H1 (cell line): ENCODE results near the gene RORB. TPM values are rescaled to one million over a fixed set of nuclear protein-coding genes. Genes with fewer than 3 reads are reported as not detected.

Experiments
- CTCF ChIA-PET: fragments of 300-600 bp; sonication (Branson Sonifier 250); formaldehyde crosslinking; loops from one replicate; lab custom pipeline; 2021; ENCODE audit not compliant: partially characterized antibody; lab: Charles Lee
- POLR2A ChIA-PET: fragments of 300-600 bp; sonication (Branson Sonifier 250); formaldehyde crosslinking; loops from one replicate; lab custom pipeline; 2021; ENCODE audit warnings: inconsistent platforms; ENCODE audit not compliant: partially characterized antibody; lab: Charles Lee
- DNase-seq, 2 experiments: peaks; one replicate each; pipeline versions ENCODE4 v3.0.0 to v3.0.0-alpha.2; 2010 to 2022; ENCODE audit warnings: low spot score in 2 of 2, low read depth in 1 of 2, mixed read lengths in 1 of 2
- FAIRE-seq: peaks from 2 replicates; lab custom pipeline; 2011; peaks lifted over from hg19 to GRCh38; lab: Jason Lieb, UNC
- H2AFZ ChIP-seq: 2 replicates; pipeline ENCODE4 v1.8.1; 2012; ENCODE audit warnings: low read length, inconsistent platforms
- H2AK5ac ChIP-seq: 2 replicates; pipeline ENCODE4 v1.6.1; 2013; ENCODE audit warnings: low read depth, low read length
- H2BK120ac ChIP-seq: replicated peaks from 2 replicates; pipeline ENCODE3; 2013; ENCODE audit warnings: low read depth, low read length, inconsistent platforms
- H2BK12ac ChIP-seq: 2 replicates; pipeline ENCODE4 v1.6.1; 2013; ENCODE audit warnings: low read depth, low read length
- H2BK15ac ChIP-seq: 2 replicates; pipeline ENCODE4 v1.6.1; 2013; ENCODE audit warnings: low read length
- H2BK20ac ChIP-seq: 2 replicates; pipeline ENCODE4 v1.6.1; 2013; ENCODE audit warnings: low read length
- H2BK5ac ChIP-seq: 2 replicates; pipeline ENCODE4 v1.6.1; 2013; ENCODE audit warnings: low read depth, low read length
- H3K14ac ChIP-seq: 2 replicates; pipeline ENCODE4 v1.6.1; 2013; ENCODE audit warnings: inconsistent platforms; ENCODE audit not compliant: insufficient read length
- H3K18ac ChIP-seq: 2 replicates; pipeline ENCODE4 v1.6.1; 2013; ENCODE audit warnings: low read length; ENCODE audit errors: extremely low read depth
- H3K23ac ChIP-seq: 2 replicates; pipeline ENCODE4 v1.6.1; 2013; ENCODE audit warnings: inconsistent platforms; ENCODE audit not compliant: insufficient read length
- H3K23me2 ChIP-seq: 2 replicates; pipeline ENCODE4 v1.6.1; 2013; ENCODE audit warnings: low read depth, low read length
- H3K27ac ChIP-seq: 2 replicates; pipeline ENCODE4 v1.6.1; 2011; ENCODE audit warnings: low read depth, low read length, inconsistent platforms
- H3K27me3 ChIP-seq, 4 experiments: replicated peaks in 1 of 4; 1 replicate in 1 of 4; 2 replicates in 3 of 4; pipeline versions ENCODE4 v1.6.1 to v1.8.1; 2011 to 2013; ENCODE audit warnings: low read length in 3 of 4, mild to moderate bottlenecking in 3 of 4, inconsistent platforms in 2 of 4, mixed read lengths in 2 of 4, moderate library complexity in 1 of 4; ENCODE audit not compliant: control insufficient read depth in 3 of 4, insufficient read depth in 3 of 4; ENCODE audit errors: extremely low read depth in 1 of 4
- H3K36me3 ChIP-seq, 4 experiments: 2 replicates each; pipeline versions ENCODE4 v1.6.1 to v1.8.1; 2011 to 2013; ENCODE audit warnings: mild to moderate bottlenecking in 4 of 4, low read length in 3 of 4, moderate library complexity in 2 of 4, control low read depth in 1 of 4, inconsistent platforms in 1 of 4; ENCODE audit not compliant: insufficient read depth in 4 of 4, control insufficient read depth in 2 of 4
- H3K4ac ChIP-seq: replicated peaks from 2 replicates; pipeline ENCODE3; 2013; ENCODE audit warnings: low read length, low read depth, mixed read lengths, inconsistent platforms; ENCODE audit not compliant: insufficient read length
- H3K4me1 ChIP-seq, 4 experiments: replicated peaks in 1 of 4; 1 replicate in 1 of 4; 2 replicates in 3 of 4; pipeline versions ENCODE4 v1.6.1 to v1.8.1; 2011 to 2013; ENCODE audit warnings: low read length in 3 of 4, inconsistent platforms in 2 of 4, mixed read lengths in 1 of 4; ENCODE audit not compliant: insufficient read depth in 4 of 4, control insufficient read depth in 3 of 4
- H3K4me2 ChIP-seq, 2 experiments: 2 replicates each; pipeline versions ENCODE4 v1.6.1 to v1.8.1; 2011 to 2013; ENCODE audit warnings: low read depth in 2 of 2, low read length in 2 of 2, control low read depth in 1 of 2, inconsistent platforms in 1 of 2, mild to moderate bottlenecking in 1 of 2; ENCODE audit not compliant: insufficient read depth in 1 of 2
- H3K4me3 ChIP-seq, 4 experiments: fragments of 200-600, 300-600 bp in 1 of 4; sonication (generic), shearing (Covaris generic), sonication (Bioruptor Twin) in 1 of 4; 2 replicates each; pipeline versions ENCODE4 v1.5.1 to v1.8.1; 2011 to 2016; ENCODE audit warnings: low read length in 4 of 4, low read depth in 3 of 4, control low read depth in 2 of 4, inconsistent platforms in 2 of 4, mild to moderate bottlenecking in 2 of 4, mixed read lengths in 1 of 4, moderate library complexity in 1 of 4; ENCODE audit not compliant: insufficient read depth in 2 of 4; ENCODE audit errors: extremely low read depth in 1 of 4
- H3K56ac ChIP-seq: replicated peaks from 2 replicates; pipeline ENCODE3; 2013; ENCODE audit warnings: low read depth, mild to moderate bottlenecking, mixed read lengths, low read length, inconsistent platforms; ENCODE audit not compliant: insufficient read length
- H3K79me1 ChIP-seq: 2 replicates; pipeline ENCODE4 v1.6.1; 2013; ENCODE audit warnings: low read depth, low read length, control low read depth
- H3K79me2 ChIP-seq, 2 experiments: 2 replicates each; pipeline versions ENCODE4 v1.6.1 to v1.8.1; 2012 to 2013; ENCODE audit warnings: low read length in 2 of 2, mild to moderate bottlenecking in 2 of 2, inconsistent platforms in 1 of 2; ENCODE audit not compliant: insufficient read depth in 2 of 2, control insufficient read depth in 1 of 2
- H3K9ac ChIP-seq, 4 experiments: replicated peaks in 1 of 4; 1 replicate in 1 of 4; 2 replicates in 3 of 4; pipeline versions ENCODE4 v1.6.1 to v1.8.1; 2011 to 2013; ENCODE audit warnings: low read depth in 3 of 4, low read length in 3 of 4, control low read depth in 2 of 4, mild to moderate bottlenecking in 2 of 4, moderate library complexity in 2 of 4, inconsistent platforms in 1 of 4; ENCODE audit errors: extremely low read depth in 1 of 4
- H3K9me3 ChIP-seq, 2 experiments: 2 replicates each; pipeline versions ENCODE4 v1.6.1 to v1.8.1; 2012 to 2013; ENCODE audit warnings: mild to moderate bottlenecking in 2 of 2, moderate library complexity in 2 of 2, control low read depth in 1 of 2, inconsistent platforms in 1 of 2, low read depth in 1 of 2, low read length in 1 of 2, mixed read lengths in 1 of 2; ENCODE audit not compliant: insufficient read depth in 2 of 2
- H4K20me1 ChIP-seq, 2 experiments: replicated peaks in 1 of 2; 2 replicates each; pipeline versions ENCODE3 to v1.8.1; 2011 to 2013; ENCODE audit warnings: inconsistent platforms in 2 of 2, low read length in 2 of 2, mild to moderate bottlenecking in 1 of 2; ENCODE audit not compliant: insufficient read depth in 2 of 2, control insufficient read depth in 1 of 2
- H4K5ac ChIP-seq: 2 replicates; pipeline ENCODE4 v1.6.1; 2013; ENCODE audit warnings: low read length, low read depth, mixed read lengths, inconsistent platforms; ENCODE audit not compliant: insufficient read length
- H4K8ac ChIP-seq: 2 replicates; pipeline ENCODE4 v1.8.0; 2013; ENCODE audit warnings: mild to moderate bottlenecking, moderate library complexity, low read length, inconsistent platforms; ENCODE audit not compliant: insufficient read depth; ENCODE audit errors: extremely low read depth
- H4K91ac ChIP-seq: replicated peaks from 2 replicates; pipeline ENCODE3; 2013; ENCODE audit warnings: low read length, mixed read lengths, inconsistent platforms; ENCODE audit not compliant: insufficient read length
- MAFK ChIP-seq: IDR thresholded peaks from 2 replicates; pipeline ENCODE4 v1.6.1; 2012; ENCODE audit warnings: low read depth, mild to moderate bottlenecking, improper control_type of control experiment, low read length
- RNF2 ChIP-seq: fragments of 200-900, 300-1000 bp; sonication (generic); IDR thresholded peaks from 2 replicates; pipeline ENCODE4 v1.7.1; 2016; ENCODE audit warnings: borderline replicate concordance, low read depth, mild to moderate bottlenecking, antibody characterized with exemption, low read length; ENCODE audit not compliant: poor library complexity, severe bottlenecking; ENCODE audit errors: missing control alignments
- SUZ12 ChIP-seq: fragments of 200-600 bp; sonication (generic); IDR thresholded peaks from 2 replicates; pipeline ENCODE4 v1.6.1; 2012; ENCODE audit warnings: mild to moderate bottlenecking, inconsistent platforms, low read length, moderate library complexity, mixed read lengths
- polyA plus RNA-seq, 7 experiments: library from polyadenylated mRNA; depleted of rRNA in 3 of 7; stranded (reverse) in 5 of 7; unstranded in 2 of 7; fragments of >200 nt in 5 of 7; fragments of 200-250 nt in 2 of 7; gene quantifications; 1 replicate in 5 of 7; 2 replicates in 1 of 7; 4 replicates in 1 of 7; pipeline versions ENCODE4 v1.2.1 to v1.2.3, GENCODE V29; 2011 to 2013; ENCODE audit warnings: missing spikeins in 2 of 7, mixed read lengths in 2 of 7
- total RNA-seq: library from RNA; stranded (reverse); fragmentation: NEBNext Ultra II Directional; extraction: Animal tissue kit (Norgen Biotek cat#: 25700); gene quantifications from 2 replicates; pipeline ENCODE4 v1.2.1, GENCODE V29; 2021

The RORB gene
- total and polyA plus RNA-seq, 2 of the 8 experiments (the other 6 are each of a cell fraction or from before 2014, with no cell fraction given) = 2.3 to 7.1 TPM

- no peaks in the 10 kb centered on the region for H3K9me3 ChIP-seq
- POLR2A ChIA-PET = no interaction called here
- no peak overlapping the region for H3K4ac ChIP-seq
- H3K4me3 ChIP-seq = no peak overlapping the region
- no peaks in the 10 kb centered on the region for H3K79me1 ChIP-seq
- H3K4me1 ChIP-seq = peaks cover 0 to 3% (median 0%) of the 10 kb centered on the region in 4 experiments; a peak in 2 of 7 replicates
- no peak overlapping the region for H2BK120ac ChIP-seq
- no peaks in the 10 kb centered on the region for H3K36me3 ChIP-seq
- H3K23ac ChIP-seq = no peak overlapping the region
- no peak overlapping the region for H2AK5ac ChIP-seq
- CTCF ChIA-PET = no interaction called here
- no peaks in the 10 kb centered on the region for H4K20me1 ChIP-seq
- no peak overlapping the region for H4K8ac ChIP-seq
- H3K56ac ChIP-seq = no peak overlapping the region
- no peak overlapping the region for H2AFZ ChIP-seq
- H4K5ac ChIP-seq = no peak overlapping the region
- no peak overlapping the region for H3K18ac ChIP-seq
- H2BK15ac ChIP-seq = no peak overlapping the region
- DNase-seq = no peak
- no peaks in the 10 kb centered on the region for H3K79me2 ChIP-seq
- H3K4me2 ChIP-seq = no peak overlapping the region
- H4K91ac ChIP-seq = no peak overlapping the region
- TF ChIP-seq MAFK (no peak), RNF2 (no peak), SUZ12 (no peak)
- TF ChIP-seq, all 59 proteins: peak for 0
- Histone ChIP-seq H2BK12ac (no peak overlapping the region), H2BK5ac (no peak overlapping the region), H3K23me2 (no peaks in the 10 kb centered on the region), H2BK20ac (no peak overlapping the region), H3K27me3 (no peaks in the 10 kb centered on the region), H3K9ac (no peak overlapping the region), H3K27ac (no peak overlapping the region), H3K14ac (no peak overlapping the region)
- no peak for FAIRE-seq
Observed at GRCh38 chr9:74562611-74563010, 65.5 kb downstream of the RORB start.
